HG02623 (cell line): ENCODE results near the gene BHLHA15.

ENCODE experiments used
- ATAC-seq: cut with Tn5 transposase; IDR thresholded peaks from one replicate; pipeline ENCODE4 v1.9.1; 2021; ENCODE audit warnings: moderate library complexity; ENCODE audit not compliant: unreplicated experiment

The BHLHA15 gene

GRCh38 chr7:98240961-98241673, 29.9 kb downstream of the BHLHA15 start:
- no peak for ATAC-seq

GRCh38 chr7:98241674-98242241, 30.5 kb downstream of the BHLHA15 start:
- ATAC-seq = no peak

- ATAC-seq = no peak
These were observed 31.1 kb downstream of the BHLHA15 start for GRCh38 chr7:98242342-98242741.

- no peak for ATAC-seq
These were observed 31.7 kb downstream of the BHLHA15 start for GRCh38 chr7:98242934-98243333.

- ATAC-seq = no peak
These were observed 33.6 kb downstream of the BHLHA15 start for GRCh38 chr7:98244871-98245270.

- ATAC-seq = no peak
These were observed 36.9 kb downstream of the BHLHA15 start for GRCh38 chr7:98248156-98248555.

- ATAC-seq = no peak
These were observed 37.9 kb downstream of the BHLHA15 start for GRCh38 chr7:98249106-98249505.

- no peak for ATAC-seq
These were observed 39.5 kb downstream of the BHLHA15 start for GRCh38 chr7:98250789-98251188.

- ATAC-seq = peak; percentile 27
These were observed 40.0 kb downstream of the BHLHA15 start for GRCh38 chr7:98251231-98251600.

GRCh38 chr7:98251601-98252424, 40.6 kb downstream of the BHLHA15 start, which contains the start of gene TECPR1:
Gene TECPR1, minus strand, starts transcription at chr7:98252232. Its CDS starts 6,086 bp downstream, at chr7:98246146.
- ATAC-seq = peak; percentile 97

GRCh38 chr7:98252425-98253054, 41.3 kb downstream of the BHLHA15 start:
- ATAC-seq = peak; percentile 26

GRCh38 chr7:98254516-98254915, 43.3 kb downstream of the BHLHA15 start:
- ATAC-seq = no peak

- no peak for ATAC-seq
These were observed 43.8 kb downstream of the BHLHA15 start for GRCh38 chr7:98254951-98255610.

- no peak for ATAC-seq
These were observed 45.2 kb downstream of the BHLHA15 start for GRCh38 chr7:98256431-98256830.

- ATAC-seq = no peak
These were observed 46.5 kb downstream of the BHLHA15 start for GRCh38 chr7:98257701-98258100.
